Nephron (organoid): Measurements from ENCODE around the gene PLIN5.
A peak's percentile ranks its signal among the peaks of the same experiment; 100 is the strongest.

ENCODE experiments used
- H3K27ac Mint-ChIP-seq, 3 experiments: 2 replicates each; pipeline ENCODE4 v1.8.0; 2020; ENCODE audit warnings: mixed read lengths in 3 of 3, mild to moderate bottlenecking in 2 of 3, moderate library complexity in 1 of 3
- H3K27me3 Mint-ChIP-seq: 2 replicates; pipeline ENCODE4 v1.8.0; 2021; ENCODE audit warnings: low read depth, mild to moderate bottlenecking, moderate library complexity, mixed read lengths
- H3K36me3 Mint-ChIP-seq: 2 replicates; pipeline ENCODE4 v1.8.0; 2020; ENCODE audit warnings: low read depth, mixed read lengths
- H3K4me1 Mint-ChIP-seq: 2 replicates; pipeline ENCODE4 v1.8.0; 2020; ENCODE audit warnings: mixed read lengths
- H3K4me3 Mint-ChIP-seq, 3 experiments: 2 replicates each; pipeline ENCODE4 v1.8.0; 2020; ENCODE audit warnings: mild to moderate bottlenecking in 3 of 3, mixed read lengths in 3 of 3, moderate library complexity in 2 of 3
- H3K9me3 Mint-ChIP-seq: 2 replicates; pipeline ENCODE4 v1.8.0; 2020; ENCODE audit warnings: mixed read lengths
- TF ChIP-seq, protein P1 (sequence below), 3 experiments: fragments of 200-600 bp; sonication (generic); IDR thresholded peaks; one replicate each; pipeline ENCODE4 v1.5.0; 2021; ENCODE audit warnings: antibody characterized with exemption in 3 of 3; ENCODE audit not compliant: unreplicated experiment in 3 of 3

Gene PLIN5

DNA sequence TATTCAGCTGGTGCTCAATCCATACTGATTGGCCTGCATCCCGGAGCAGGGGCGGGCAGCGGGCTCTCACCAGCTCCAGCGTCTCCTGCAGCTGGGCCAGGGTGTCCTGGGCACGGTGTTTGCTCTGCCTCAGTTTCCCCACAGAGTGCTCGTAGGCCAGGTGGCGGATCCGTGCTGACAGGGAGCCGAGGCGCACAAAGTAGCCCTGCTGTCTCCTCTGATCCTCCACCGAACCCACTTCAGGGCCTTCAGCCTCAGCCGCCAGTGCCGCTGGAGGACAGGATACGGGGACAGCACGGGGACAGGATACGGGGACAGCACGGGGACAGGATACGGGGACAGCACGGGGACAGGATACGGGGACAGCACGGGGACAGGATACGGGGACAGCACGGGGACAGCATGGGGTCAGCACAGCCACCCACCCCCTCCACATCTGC lies 9.4 kb downstream of the PLIN5 start:
- H3K4me3 Mint-ChIP-seq = no peak overlapping the region
- TF ChIP-seq, protein P1, sequence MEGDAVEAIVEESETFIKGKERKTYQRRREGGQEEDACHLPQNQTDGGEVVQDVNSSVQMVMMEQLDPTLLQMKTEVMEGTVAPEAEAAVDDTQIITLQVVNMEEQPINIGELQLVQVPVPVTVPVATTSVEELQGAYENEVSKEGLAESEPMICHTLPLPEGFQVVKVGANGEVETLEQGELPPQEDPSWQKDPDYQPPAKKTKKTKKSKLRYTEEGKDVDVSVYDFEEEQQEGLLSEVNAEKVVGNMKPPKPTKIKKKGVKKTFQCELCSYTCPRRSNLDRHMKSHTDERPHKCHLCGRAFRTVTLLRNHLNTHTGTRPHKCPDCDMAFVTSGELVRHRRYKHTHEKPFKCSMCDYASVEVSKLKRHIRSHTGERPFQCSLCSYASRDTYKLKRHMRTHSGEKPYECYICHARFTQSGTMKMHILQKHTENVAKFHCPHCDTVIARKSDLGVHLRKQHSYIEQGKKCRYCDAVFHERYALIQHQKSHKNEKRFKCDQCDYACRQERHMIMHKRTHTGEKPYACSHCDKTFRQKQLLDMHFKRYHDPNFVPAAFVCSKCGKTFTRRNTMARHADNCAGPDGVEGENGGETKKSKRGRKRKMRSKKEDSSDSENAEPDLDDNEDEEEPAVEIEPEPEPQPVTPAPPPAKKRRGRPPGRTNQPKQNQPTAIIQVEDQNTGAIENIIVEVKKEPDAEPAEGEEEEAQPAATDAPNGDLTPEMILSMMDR (IDR thresholded peaks at IDR 0.05; ENCODE audit: unreplicated experiment in 3 of 3) = no peak
- H3K9me3 Mint-ChIP-seq = no peaks in the 10 kb centered on the region
- H3K27me3 Mint-ChIP-seq = peaks cover 8% of the 10 kb centered on the region
- H3K36me3 Mint-ChIP-seq = no peaks in the 10 kb centered on the region
- H3K27ac Mint-ChIP-seq = no peak overlapping the region
- H3K4me1 Mint-ChIP-seq = no peaks in the 10 kb centered on the region

DNA sequence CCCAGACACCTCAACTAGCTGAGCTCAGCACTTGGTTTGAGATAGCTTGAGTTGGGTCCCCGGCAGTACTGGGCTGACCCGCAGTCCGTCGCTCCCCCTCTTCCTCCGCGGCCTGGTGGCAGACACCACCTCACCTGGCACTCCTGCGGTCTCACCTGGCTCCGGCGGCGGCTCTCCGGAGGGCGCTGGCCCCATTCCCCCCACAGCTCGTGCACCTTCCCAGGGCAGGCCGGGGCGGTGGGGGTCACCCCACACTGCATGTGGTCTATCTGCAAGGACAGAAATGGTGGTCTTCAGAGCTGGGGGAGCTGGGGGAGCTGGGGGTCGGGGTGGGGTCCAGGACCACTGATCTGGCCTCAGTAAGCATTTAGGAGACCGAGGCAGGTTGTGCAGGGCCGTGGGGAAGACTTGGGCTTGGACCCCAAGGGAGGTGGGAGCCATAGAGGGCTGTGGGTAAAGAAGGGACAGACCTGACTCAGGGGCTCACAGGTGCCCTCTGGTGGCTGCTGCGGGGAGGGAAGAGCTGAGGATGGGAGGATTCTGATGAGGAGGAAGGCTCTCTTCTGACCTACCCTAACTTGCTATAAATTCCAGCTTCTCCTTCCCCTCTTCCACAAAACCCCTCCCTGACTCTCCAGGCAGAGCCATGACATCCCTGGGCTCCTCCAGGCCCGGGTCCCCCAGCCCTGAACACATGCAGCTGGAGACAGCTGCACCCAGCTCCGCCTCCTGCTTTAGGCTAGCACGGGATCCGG lies 10.0 kb downstream of the PLIN5 start:
- TF ChIP-seq, protein P1 (IDR thresholded peaks at IDR 0.05; ENCODE audit: unreplicated experiment in 3 of 3) = peak; percentile 52 to 62 (median 55)
- Mint-ChIP-seq H3K4me1 (peaks cover 1% of the 10 kb centered on the region), H3K36me3 (no peaks in the 10 kb centered on the region), H3K9me3 (no peaks in the 10 kb centered on the region), H3K4me3 (no peak overlapping the region), H3K27me3 (peaks cover 8% of the 10 kb centered on the region), H3K27ac (peak overlapping the region in 1 of 3 experiments; percentile 33)

DNA sequence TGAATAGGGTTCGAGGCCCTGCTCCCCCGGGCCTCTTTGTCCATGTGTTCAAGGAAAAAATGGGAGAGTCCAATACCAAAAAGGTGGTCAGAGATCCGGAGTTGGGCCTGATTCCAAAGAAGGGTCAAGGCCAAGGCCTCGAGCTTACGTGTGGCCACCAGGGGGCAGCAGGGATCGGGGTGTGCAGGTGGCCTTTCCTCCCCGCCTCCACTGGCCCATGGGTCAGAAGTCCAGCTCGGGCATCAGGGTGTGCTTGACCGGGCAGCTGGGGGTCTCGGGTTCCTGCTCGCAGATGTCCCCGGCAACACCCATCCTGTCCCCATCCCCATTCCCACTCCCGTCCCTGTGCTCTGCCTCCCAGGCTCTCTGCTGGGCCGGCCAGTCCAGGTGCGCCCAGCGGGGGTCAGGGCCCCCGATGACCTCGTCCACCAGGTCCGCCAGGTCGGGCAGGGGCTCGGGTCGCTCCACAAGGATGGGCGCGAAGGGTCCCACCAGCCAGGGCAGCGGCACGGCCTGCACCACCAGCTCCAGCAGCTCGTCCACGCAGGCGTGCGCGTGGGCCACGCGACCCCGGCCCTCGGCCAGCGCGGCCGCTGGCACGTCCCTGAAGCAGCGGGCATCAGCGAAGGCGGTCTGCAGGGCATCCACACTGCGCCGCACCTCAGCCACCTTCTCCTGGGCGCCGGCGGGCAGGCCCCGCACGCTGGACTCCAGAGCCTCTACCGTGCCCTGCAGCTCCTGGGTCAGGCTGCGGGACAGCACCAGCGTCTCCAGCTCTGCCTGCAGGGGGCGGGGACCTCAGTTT lies 11.5 kb downstream of the PLIN5 start:
- peaks cover 8% of the 10 kb centered on the region for H3K27me3 Mint-ChIP-seq
- H3K27ac Mint-ChIP-seq = no peak overlapping the region
- no peak overlapping the region for H3K4me3 Mint-ChIP-seq
- peaks cover 9% of the 10 kb centered on the region for H3K4me1 Mint-ChIP-seq
- TF ChIP-seq, protein P1 (IDR thresholded peaks at IDR 0.05; ENCODE audit: unreplicated experiment in 3 of 3) = peak; percentile 37 to 52 (median 48)
- H3K9me3 Mint-ChIP-seq = no peaks in the 10 kb centered on the region
- H3K36me3 Mint-ChIP-seq = no peaks in the 10 kb centered on the region

DNA sequence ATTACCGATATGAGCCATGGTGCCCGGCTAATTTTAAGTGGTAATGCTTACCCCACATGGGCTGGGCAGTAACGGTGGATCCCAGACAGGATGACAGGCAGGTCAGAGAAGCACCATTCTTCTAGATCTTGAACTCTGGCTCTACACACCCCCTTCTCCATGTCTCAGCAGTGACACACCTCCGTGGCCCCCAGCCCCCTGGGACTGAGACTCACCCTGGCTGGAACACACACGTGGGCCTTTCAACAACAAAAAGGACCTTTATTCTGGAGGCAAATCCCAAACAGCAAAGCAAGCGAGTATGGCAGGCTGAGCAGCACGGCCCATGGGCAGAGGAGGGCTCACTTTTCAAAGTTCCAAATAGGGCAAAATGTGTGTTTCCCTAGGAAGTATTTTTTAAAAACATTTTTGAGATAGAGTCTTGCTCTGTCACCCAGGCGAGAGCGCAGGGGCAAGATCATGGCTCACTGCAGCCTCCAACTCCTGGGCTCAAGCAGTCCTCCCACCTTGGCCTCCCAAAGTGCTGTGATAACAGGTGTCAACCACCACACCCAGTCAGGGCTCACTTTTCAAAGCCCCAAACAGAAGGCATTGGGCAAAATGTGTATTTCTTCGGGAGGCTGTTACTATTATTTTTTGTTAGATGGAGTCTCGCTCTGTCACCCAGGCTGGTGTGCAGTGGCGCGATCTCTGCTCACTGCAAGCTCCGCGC lies 12.6 kb downstream of the PLIN5 start:
- H3K4me3 Mint-ChIP-seq = no peak overlapping the region
- H3K27ac Mint-ChIP-seq = no peak overlapping the region
- no peaks in the 10 kb centered on the region for H3K9me3 Mint-ChIP-seq
- H3K4me1 Mint-ChIP-seq = peaks cover 11% of the 10 kb centered on the region
- H3K36me3 Mint-ChIP-seq = no peaks in the 10 kb centered on the region
- H3K27me3 Mint-ChIP-seq = peaks cover 8% of the 10 kb centered on the region
- TF ChIP-seq, protein P1 (IDR thresholded peaks at IDR 0.05; ENCODE audit: unreplicated experiment in 3 of 3) = no peak

DNA sequence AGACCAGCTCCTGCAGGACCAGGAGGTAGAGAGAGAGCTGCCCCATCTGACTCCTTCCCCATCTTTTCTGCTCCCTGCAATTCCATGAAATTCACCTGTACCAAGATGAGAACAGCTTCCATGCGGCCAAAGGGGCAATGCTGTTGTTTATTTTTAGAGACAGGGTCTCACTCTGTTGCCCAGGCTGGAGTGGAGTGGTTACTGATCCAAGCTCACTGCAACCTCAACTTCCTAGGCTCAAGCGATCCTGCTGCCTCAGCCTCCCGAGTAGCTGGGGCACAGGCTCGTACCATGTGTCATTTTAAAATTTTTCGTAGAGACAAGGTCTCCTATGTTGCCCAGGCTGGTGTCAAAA lies 13.2 kb downstream of the PLIN5 start:
- Mint-ChIP-seq H3K36me3 (no peaks in the 10 kb centered on the region), H3K9me3 (no peaks in the 10 kb centered on the region), H3K27me3 (peaks cover 8% of the 10 kb centered on the region), H3K4me1 (peaks cover 11% of the 10 kb centered on the region), H3K27ac (no peak overlapping the region), H3K4me3 (no peak overlapping the region)
- TF ChIP-seq, protein P1 (IDR thresholded peaks at IDR 0.05; ENCODE audit: unreplicated experiment in 3 of 3) = no peak
